ENCODE measurements around the gene MRPL21.

The MRPL21 gene

GRCh38 chr11:68929706-68930570 is 26.3 kb upstream of the MRPL21 start:
- Mint-ChIP-seq H3K27ac (peak overlapping the region; percentile 38), H3K9me3 (peaks cover 8 to 10% of the 10 kb centered on the region in 2 donors), H3K27me3 (no peaks in the 10 kb centered on the region), H3K4me3 (no peak overlapping the region), H3K36me3 (peaks cover 55 to 76% of the 10 kb centered on the region in 2 donors), H3K4me1 (peaks cover 5 to 14% of the 10 kb centered on the region in 2 donors)
- no peak for DNase-seq
- no peak for ATAC-seq (replicated peaks)

- H3K4me1 Mint-ChIP-seq = peaks cover 5 to 14% of the 10 kb centered on the region in 2 donors
- DNase-seq = no peak
- H3K27ac Mint-ChIP-seq = no peak overlapping the region
- H3K4me3 Mint-ChIP-seq = no peak overlapping the region
- H3K27me3 Mint-ChIP-seq = no peaks in the 10 kb centered on the region
- H3K9me3 Mint-ChIP-seq = peaks cover 8 to 10% of the 10 kb centered on the region in 2 donors
- no peak for ATAC-seq (replicated peaks)
- H3K36me3 Mint-ChIP-seq = peaks cover 62 to 77% of the 10 kb centered on the region in 2 donors
Measured at GRCh38 chr11:68929135-68929534, 25.5 kb upstream of the MRPL21 start.

GRCh38 chr11:68928136-68928880 is 24.7 kb upstream of the MRPL21 start:
- ATAC-seq (replicated peaks) (no peak), DNase-seq (no peak)
- Mint-ChIP-seq H3K4me3 (no peak overlapping the region), H3K9me3 (peaks cover 8 to 10% of the 10 kb centered on the region in 2 donors), H3K27me3 (no peaks in the 10 kb centered on the region), H3K27ac (no peak overlapping the region), H3K36me3 (peaks cover 67 to 82% of the 10 kb centered on the region in 2 donors), H3K4me1 (peaks cover 5 to 14% of the 10 kb centered on the region in 2 donors)

GRCh38 chr11:68927280-68928135 is 23.9 kb upstream of the MRPL21 start:
- Mint-ChIP-seq H3K4me1 (peaks cover 5 to 14% of the 10 kb centered on the region in 2 donors), H3K27ac (peak overlapping the region; percentile 65), H3K27me3 (no peaks in the 10 kb centered on the region), H3K9me3 (peaks cover 8 to 10% of the 10 kb centered on the region in 2 donors), H3K4me3 (no peak overlapping the region), H3K36me3 (peaks cover 71 to 86% of the 10 kb centered on the region in 2 donors)
- ATAC-seq (replicated peaks) (peak; percentile 99), DNase-seq (peak; percentile 30)

- Mint-ChIP-seq H3K36me3 (peaks cover 70 to 89% of the 10 kb centered on the region in 2 donors), H3K27me3 (no peaks in the 10 kb centered on the region), H3K4me1 (peaks cover 5 to 14% of the 10 kb centered on the region in 2 donors), H3K9me3 (peaks cover 8 to 10% of the 10 kb centered on the region in 2 donors), H3K27ac (no peak overlapping the region), H3K4me3 (no peak overlapping the region)
- DNase-seq (no peak), ATAC-seq (replicated peaks) (no peak)
Measured at GRCh38 chr11:68925611-68926010, 22.0 kb upstream of the MRPL21 start.

GRCh38 chr11:68924073-68924925 is 20.7 kb upstream of the MRPL21 start:
- ATAC-seq (replicated peaks) (no peak), DNase-seq (no peak)
- H3K4me3 Mint-ChIP-seq = no peak overlapping the region
- peaks cover 8 to 10% of the 10 kb centered on the region in 2 donors for H3K9me3 Mint-ChIP-seq
- H3K27ac Mint-ChIP-seq = no peak overlapping the region
- H3K36me3 Mint-ChIP-seq = peaks cover 66 to 88% of the 10 kb centered on the region in 2 donors
- no peaks in the 10 kb centered on the region for H3K27me3 Mint-ChIP-seq
- H3K4me1 Mint-ChIP-seq = peaks cover 6 to 14% of the 10 kb centered on the region in 2 donors

GRCh38 chr11:68923614-68924013 is 20.0 kb upstream of the MRPL21 start:
- Mint-ChIP-seq H3K4me1 (peaks cover 8 to 14% of the 10 kb centered on the region in 2 donors), H3K27me3 (no peaks in the 10 kb centered on the region), H3K9me3 (peaks cover 8 to 10% of the 10 kb centered on the region in 2 donors), H3K4me3 (no peak overlapping the region), H3K27ac (no peak overlapping the region), H3K36me3 (peaks cover 70 to 93% of the 10 kb centered on the region in 2 donors)
- DNase-seq = no peak
- no peak for ATAC-seq (replicated peaks)

- Mint-ChIP-seq H3K27me3 (no peaks in the 10 kb centered on the region), H3K4me3 (no peak overlapping the region), H3K36me3 (peaks cover 42 to 62% of the 10 kb centered on the region in 2 donors), H3K9me3 (no peaks in the 10 kb centered on the region), H3K27ac (no peak overlapping the region), H3K4me1 (peaks cover 0 to 4% of the 10 kb centered on the region in 2 donors)
- ATAC-seq (replicated peaks) (no peak), DNase-seq (no peak)
Measured at GRCh38 chr11:68916439-68916838, 12.8 kb upstream of the MRPL21 start.

- ATAC-seq (replicated peaks) (no peak), DNase-seq (no peak)
- no peaks in the 10 kb centered on the region for H3K27me3 Mint-ChIP-seq
- no peak overlapping the region for H3K27ac Mint-ChIP-seq
- peaks cover 0 to 4% of the 10 kb centered on the region in 2 donors for H3K4me1 Mint-ChIP-seq
- no peaks in the 10 kb centered on the region for H3K9me3 Mint-ChIP-seq
- no peak overlapping the region for H3K4me3 Mint-ChIP-seq
- peaks cover 38 to 61% of the 10 kb centered on the region in 2 donors for H3K36me3 Mint-ChIP-seq
Measured at GRCh38 chr11:68914761-68915160, 11.1 kb upstream of the MRPL21 start.

GRCh38 chr11:68913188-68913587 is 9.6 kb upstream of the MRPL21 start:
- no peak for DNase-seq
- H3K4me1 Mint-ChIP-seq = peaks cover 0 to 2% of the 10 kb centered on the region in 2 donors
- ATAC-seq (replicated peaks) = no peak
- no peaks in the 10 kb centered on the region for H3K9me3 Mint-ChIP-seq
- H3K27ac Mint-ChIP-seq = no peak overlapping the region
- no peaks in the 10 kb centered on the region for H3K27me3 Mint-ChIP-seq
- H3K36me3 Mint-ChIP-seq = peaks cover 31 to 52% of the 10 kb centered on the region in 2 donors
- no peak overlapping the region for H3K4me3 Mint-ChIP-seq

- Mint-ChIP-seq H3K4me1 (peaks cover 0 to 2% of the 10 kb centered on the region in 2 donors), H3K36me3 (peaks cover 32 to 52% of the 10 kb centered on the region in 2 donors), H3K9me3 (no peaks in the 10 kb centered on the region), H3K4me3 (no peak overlapping the region), H3K27ac (no peak overlapping the region), H3K27me3 (no peaks in the 10 kb centered on the region)
- DNase-seq (no peak), ATAC-seq (replicated peaks) (no peak)
Measured at GRCh38 chr11:68912254-68912653, 8.6 kb upstream of the MRPL21 start.

GRCh38 chr11:68911731-68912130 is 8.1 kb upstream of the MRPL21 start:
- Mint-ChIP-seq H3K9me3 (no peaks in the 10 kb centered on the region), H3K36me3 (peaks cover 33 to 51% of the 10 kb centered on the region in 2 donors), H3K27me3 (no peaks in the 10 kb centered on the region), H3K4me3 (no peak overlapping the region), H3K4me1 (peaks cover 0 to 2% of the 10 kb centered on the region in 2 donors), H3K27ac (no peak overlapping the region)
- ATAC-seq (replicated peaks) (no peak), DNase-seq (no peak)

GRCh38 chr11:68910965-68911364 is 7.3 kb upstream of the MRPL21 start:
- no peak for ATAC-seq (replicated peaks)
- peaks cover 26 to 43% of the 10 kb centered on the region in 2 donors for H3K36me3 Mint-ChIP-seq

More at GRCh38 chr11:68910965-68911364, 7.3 kb upstream of the MRPL21 start:
- Mint-ChIP-seq H3K9me3 (no peaks in the 10 kb centered on the region), H3K4me1 (peaks cover 2% of the 10 kb centered on the region in 2 donors), H3K4me3 (no peak overlapping the region), H3K27ac (no peak overlapping the region), H3K27me3 (no peaks in the 10 kb centered on the region)
- no peak for DNase-seq
